T-helper 17 cell (primary cell): ENCODE results near the gene GPC6. TPM values are rescaled to one million over a fixed set of nuclear protein-coding genes. Genes with fewer than 3 reads are reported as not detected.

Source experiments
- ATAC-seq: fragments of 150-1000 bp; cut with Tn5 transposase; 2 replicates; pipeline ENCODE4 v1.10.0; 2021; ENCODE audit warnings: mild to moderate bottlenecking, moderate library complexity
- DNase-seq, 3 donors: peaks; one replicate each; pipeline versions ENCODE4 v3.0.0 to v3.0.0-alpha.2; 2020 to 2021
- H3K9me3 ChIP-seq: one replicate; pipeline ENCODE4 v1.7.0; 2013; ENCODE audit warnings: low read length, mild to moderate bottlenecking; ENCODE audit not compliant: control insufficient read depth, poor library complexity, severe bottlenecking
- H3K27ac Mint-ChIP-seq: one replicate; pipeline ENCODE4 v1.8.0; 2022; ENCODE audit warnings: mild to moderate bottlenecking, moderate library complexity, mixed read lengths
- H3K27me3 Mint-ChIP-seq: one replicate; pipeline ENCODE4 v1.8.0; 2022; ENCODE audit warnings: mixed read lengths
- H3K36me3 Mint-ChIP-seq: one replicate; pipeline ENCODE4 v1.8.0; 2022; ENCODE audit warnings: low read depth, mixed read lengths
- H3K4me1 Mint-ChIP-seq: one replicate; pipeline ENCODE4 v1.8.0; 2022; ENCODE audit warnings: mild to moderate bottlenecking, mixed read lengths
- H3K4me3 Mint-ChIP-seq: one replicate; pipeline ENCODE4 v1.8.0; 2022; ENCODE audit warnings: mild to moderate bottlenecking, moderate library complexity, mixed read lengths
- total RNA-seq, 4 donors: library from RNA in 2 of 4; stranded (reverse) in 2 of 4; gene quantifications; one replicate each; pipeline ENCODE4 v1.2.3 and lab custom pipeline; 2022 to 2026

GPC6 gene
- total RNA-seq, 2 donors from 2014 or later, result not detected

DNA sequence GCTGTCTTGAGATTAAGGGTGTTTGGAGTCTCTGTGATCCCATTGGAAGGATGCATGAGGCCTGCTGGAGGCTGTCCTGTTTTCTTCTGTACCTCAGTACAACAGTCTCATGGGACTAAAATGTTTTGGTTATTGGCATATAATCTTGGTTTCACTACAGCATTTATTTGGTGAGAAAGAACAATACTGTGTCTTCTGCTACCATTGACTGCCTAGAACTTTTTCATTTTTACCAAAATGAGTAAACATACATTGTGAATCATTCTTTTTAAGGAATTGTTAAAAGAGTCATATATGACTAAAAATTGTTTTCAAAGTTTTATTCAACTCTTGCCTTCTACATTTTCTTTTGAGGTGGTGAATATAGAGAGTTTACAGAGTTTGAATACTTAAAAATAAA, 459.8 kb downstream of the GPC6 start:
- no peaks in the 10 kb centered on the region for H3K36me3 Mint-ChIP-seq
- H3K4me1 Mint-ChIP-seq, result no peaks in the 10 kb centered on the region
- H3K9me3 ChIP-seq, result no peaks in the 10 kb centered on the region
- no peak for DNase-seq
- no peak overlapping the region for H3K27ac Mint-ChIP-seq
- no peak overlapping the region for H3K4me3 Mint-ChIP-seq
- no peak for ATAC-seq
- H3K27me3 Mint-ChIP-seq, result no peaks in the 10 kb centered on the region

DNA sequence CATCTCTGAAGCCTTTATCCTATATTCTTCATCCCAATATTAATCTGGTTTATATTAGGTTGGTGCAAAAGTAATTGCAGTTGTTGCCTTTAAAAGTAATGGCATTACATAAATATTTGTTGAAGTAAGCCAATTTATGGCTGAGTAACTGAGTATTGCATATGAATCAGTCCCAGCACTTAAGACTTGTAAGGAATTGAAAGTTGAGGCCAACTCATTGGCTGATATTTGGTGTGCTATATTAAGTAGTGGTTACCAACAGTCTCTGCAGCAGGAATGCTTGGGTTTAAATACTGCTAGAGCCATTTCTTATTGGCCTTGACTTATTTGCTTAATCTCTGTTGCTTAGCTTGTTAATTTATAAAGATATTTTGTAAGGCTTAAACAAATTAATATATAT, 460.7 kb downstream of the GPC6 start:
- Mint-ChIP-seq H3K4me1 (no peaks in the 10 kb centered on the region), H3K27me3 (no peaks in the 10 kb centered on the region), H3K27ac (no peak overlapping the region), H3K4me3 (no peak overlapping the region), H3K36me3 (no peaks in the 10 kb centered on the region)
- no peaks in the 10 kb centered on the region for H3K9me3 ChIP-seq
- no peak for ATAC-seq
- DNase-seq, result no peak

DNA sequence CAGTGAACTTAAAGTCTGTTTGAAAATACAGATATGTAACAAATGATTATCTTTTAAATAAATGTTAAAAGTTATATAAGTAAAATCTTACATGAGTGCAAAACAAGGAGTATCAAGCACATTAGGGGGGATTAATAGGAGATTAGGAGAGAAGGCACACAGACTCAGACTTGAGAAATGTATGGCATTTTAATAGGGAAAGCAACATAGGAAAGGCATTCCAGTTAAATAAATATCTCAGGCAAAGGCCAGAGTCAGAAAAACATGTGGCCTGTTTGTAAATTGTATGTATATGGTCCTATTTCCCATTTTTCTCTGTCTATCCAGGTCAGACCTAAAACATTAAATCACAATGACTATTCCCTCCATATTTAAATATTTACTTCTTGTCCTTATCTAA, 462.7 kb downstream of the GPC6 start:
- Mint-ChIP-seq H3K4me1 (no peaks in the 10 kb centered on the region), H3K36me3 (no peaks in the 10 kb centered on the region), H3K27ac (no peak overlapping the region), H3K27me3 (no peaks in the 10 kb centered on the region), H3K4me3 (no peak overlapping the region)
- DNase-seq, result no peak
- no peaks in the 10 kb centered on the region for H3K9me3 ChIP-seq
- ATAC-seq, result no peak

DNA sequence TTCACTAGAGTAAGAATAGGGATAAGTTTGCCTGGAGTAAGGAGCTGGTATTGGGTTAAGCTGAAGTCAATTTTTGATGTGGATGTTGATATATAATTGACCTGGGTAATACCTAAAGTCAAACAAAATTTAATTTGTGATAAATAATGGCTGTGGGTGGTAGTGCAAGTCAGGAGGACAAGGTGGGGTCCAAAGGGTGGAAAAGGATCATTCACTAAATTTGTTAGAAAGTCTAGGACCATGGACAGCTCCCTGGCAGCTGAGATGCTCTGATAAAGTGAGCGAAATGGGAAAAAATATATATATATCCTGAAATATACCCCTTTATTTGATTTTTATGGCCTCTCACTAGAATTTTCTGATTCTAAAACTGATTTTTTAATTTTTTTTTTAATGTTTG, 463.5 kb downstream of the GPC6 start:
- ATAC-seq, result no peak

DNA sequence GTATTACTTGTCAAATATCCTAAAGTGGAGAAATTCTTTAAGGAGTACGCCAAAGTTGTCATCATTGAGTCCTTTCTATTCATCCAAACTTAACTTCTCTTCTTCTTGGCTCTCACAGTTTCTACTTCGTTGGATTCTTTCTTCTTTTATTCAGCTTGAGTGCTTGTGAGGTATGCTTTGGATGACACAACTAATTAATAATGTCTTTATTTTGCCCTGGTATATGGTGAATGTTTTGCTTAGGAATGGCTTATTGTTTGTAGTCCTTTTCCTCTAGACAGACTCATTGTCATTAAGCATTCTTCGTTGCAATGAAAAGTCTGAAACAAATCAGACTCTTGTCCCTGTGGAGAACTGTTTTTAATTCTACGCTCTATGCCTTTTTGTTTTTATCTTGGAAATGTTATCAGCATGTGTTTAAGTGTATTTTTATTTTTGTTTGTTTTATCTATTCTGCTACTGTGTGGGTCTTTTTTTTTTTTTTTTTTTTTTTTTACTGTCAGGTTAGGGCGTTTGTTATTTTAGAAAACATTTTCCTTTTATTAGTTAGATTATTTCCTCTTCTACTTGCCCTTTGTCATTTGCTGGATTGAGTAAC, 471.5 kb downstream of the GPC6 start:
- H3K36me3 Mint-ChIP-seq, result no peaks in the 10 kb centered on the region
- H3K27me3 Mint-ChIP-seq, result no peaks in the 10 kb centered on the region
- ATAC-seq, result no peak
- no peak for DNase-seq
- no peak overlapping the region for H3K27ac Mint-ChIP-seq
- no peaks in the 10 kb centered on the region for H3K4me1 Mint-ChIP-seq
- H3K9me3 ChIP-seq, result no peaks in the 10 kb centered on the region
- no peak overlapping the region for H3K4me3 Mint-ChIP-seq

More for the DNA sequence above, 463.5 kb downstream of the GPC6 start:
- Mint-ChIP-seq H3K36me3 (no peaks in the 10 kb centered on the region), H3K4me3 (no peak overlapping the region), H3K27ac (no peak overlapping the region), H3K27me3 (no peaks in the 10 kb centered on the region), H3K4me1 (no peaks in the 10 kb centered on the region)
- DNase-seq, result no peak
- no peaks in the 10 kb centered on the region for H3K9me3 ChIP-seq

DNA sequence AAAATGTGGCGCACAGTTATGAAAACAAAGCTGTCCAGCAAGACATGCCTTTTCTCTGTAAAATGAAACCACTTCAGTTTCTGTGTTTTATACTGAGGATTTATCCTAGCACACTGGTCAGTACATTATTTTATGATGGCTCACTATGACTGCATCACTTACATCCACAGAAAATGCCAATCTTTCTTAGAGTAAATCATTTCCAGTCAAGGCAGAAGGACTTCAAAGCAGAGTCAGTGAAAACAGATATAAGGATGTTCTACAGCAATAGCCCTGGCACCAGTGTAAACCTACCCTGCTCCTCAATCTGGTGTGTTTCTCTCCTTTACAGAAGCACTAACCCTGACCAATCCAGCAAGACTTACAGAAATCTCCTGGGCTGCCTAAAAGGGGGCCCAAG, 473.5 kb downstream of the GPC6 start:
- no peak for ATAC-seq
- H3K4me1 Mint-ChIP-seq, result no peaks in the 10 kb centered on the region
- no peak overlapping the region for H3K27ac Mint-ChIP-seq
- no peaks in the 10 kb centered on the region for H3K27me3 Mint-ChIP-seq
- H3K4me3 Mint-ChIP-seq, result no peak overlapping the region
- H3K9me3 ChIP-seq, result no peaks in the 10 kb centered on the region
- no peaks in the 10 kb centered on the region for H3K36me3 Mint-ChIP-seq
- DNase-seq, result no peak

DNA sequence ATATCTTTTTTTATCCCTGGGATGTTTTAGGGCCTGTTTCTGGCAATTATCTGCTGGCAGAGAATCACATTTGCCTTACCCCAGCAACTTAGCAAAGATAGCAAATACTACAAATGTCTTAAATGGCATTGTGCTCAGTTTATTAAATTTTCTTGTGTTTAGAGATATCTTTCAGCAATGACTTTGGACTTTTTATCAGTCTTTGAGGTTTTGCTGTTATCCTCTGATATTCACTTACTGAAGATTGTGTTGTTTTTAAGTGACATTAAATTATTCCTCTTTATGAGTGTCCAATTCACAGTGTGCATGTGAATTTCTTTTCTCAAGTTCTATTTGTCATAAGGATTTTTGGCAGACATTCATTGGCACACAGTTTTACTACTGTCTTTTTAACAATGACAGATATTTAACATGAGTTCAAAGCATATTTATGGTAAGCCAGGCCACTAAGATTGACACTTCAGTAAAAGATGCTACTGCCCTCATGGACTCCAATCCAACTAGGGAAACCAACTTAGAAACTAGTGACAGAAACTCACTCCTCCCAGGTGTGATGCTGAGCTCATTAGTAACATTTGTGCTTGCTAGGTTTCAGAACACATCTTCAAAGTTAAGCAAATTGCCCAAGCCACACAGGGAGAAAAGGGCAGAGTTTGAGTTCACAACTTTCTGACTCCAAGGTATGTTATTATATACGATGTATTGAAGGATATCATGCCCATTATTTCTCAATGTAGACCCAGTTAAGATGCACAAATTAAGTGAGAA, 481.9 kb downstream of the GPC6 start:
- H3K27ac Mint-ChIP-seq, result no peak overlapping the region
- no peaks in the 10 kb centered on the region for H3K36me3 Mint-ChIP-seq
- no peaks in the 10 kb centered on the region for H3K9me3 ChIP-seq
- no peak for ATAC-seq
- no peaks in the 10 kb centered on the region for H3K27me3 Mint-ChIP-seq
- H3K4me3 Mint-ChIP-seq, result no peak overlapping the region
- no peak for DNase-seq
- no peaks in the 10 kb centered on the region for H3K4me1 Mint-ChIP-seq

DNA sequence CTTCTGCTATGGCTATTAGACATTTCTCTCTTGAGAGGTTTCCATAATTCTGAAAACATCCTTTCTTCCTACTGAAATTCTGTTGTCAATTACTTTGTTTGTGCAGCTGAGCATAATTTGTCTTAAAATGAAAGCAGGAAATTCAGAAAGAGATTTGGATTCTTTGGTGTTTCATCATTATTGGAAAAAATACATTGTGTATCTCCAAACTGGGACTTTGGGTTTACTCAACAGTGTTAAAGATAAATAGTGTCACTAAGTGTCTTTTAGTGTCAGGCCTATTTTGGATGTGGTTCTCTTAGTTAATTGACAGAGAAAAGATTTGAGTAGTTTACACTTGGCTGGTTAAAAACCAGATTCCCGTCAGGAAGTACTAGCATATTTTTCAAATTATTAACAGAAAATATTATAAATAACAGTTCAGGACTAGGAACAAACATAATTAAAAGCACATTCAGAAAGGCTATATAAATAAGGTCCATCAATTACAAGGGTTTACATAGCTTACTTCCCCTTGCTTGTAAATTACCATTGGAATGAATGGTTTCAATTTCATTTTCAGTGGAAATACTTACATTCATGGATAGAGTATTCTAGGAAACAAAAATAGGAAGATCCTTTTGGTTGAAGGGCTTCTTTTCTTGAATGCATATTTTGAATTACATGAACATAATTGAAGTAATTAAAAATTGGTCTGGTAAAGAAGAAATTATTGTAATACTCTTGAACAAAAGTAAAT, 483.1 kb downstream of the GPC6 start:
- no peaks in the 10 kb centered on the region for H3K27me3 Mint-ChIP-seq
- no peak overlapping the region for H3K4me3 Mint-ChIP-seq

DNA sequence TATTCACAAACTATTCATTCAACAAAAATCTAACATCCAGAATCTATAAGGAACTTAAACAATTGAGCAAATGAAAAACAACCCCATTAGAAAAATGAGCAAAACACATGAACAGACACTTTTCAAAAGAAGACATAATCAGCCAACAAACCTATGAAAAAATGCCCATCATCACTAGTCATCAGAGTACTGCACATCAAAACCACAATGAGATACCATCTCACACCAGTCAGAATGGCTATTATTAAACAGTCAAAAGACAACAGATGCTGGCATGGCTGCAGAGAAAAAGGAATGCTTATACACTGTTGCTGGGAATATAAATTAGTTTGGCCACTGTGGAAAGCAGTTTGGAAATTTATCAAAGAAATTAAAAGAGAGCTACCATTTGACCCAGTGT, 487.6 kb downstream of the GPC6 start:
- Mint-ChIP-seq H3K27me3 (no peaks in the 10 kb centered on the region), H3K4me3 (no peak overlapping the region), H3K36me3 (no peaks in the 10 kb centered on the region), H3K4me1 (no peaks in the 10 kb centered on the region), H3K27ac (no peak overlapping the region)
- no peak for ATAC-seq
- no peak for DNase-seq
- H3K9me3 ChIP-seq, result no peaks in the 10 kb centered on the region

More for the DNA sequence above, 483.1 kb downstream of the GPC6 start:
- no peak for DNase-seq
- no peaks in the 10 kb centered on the region for H3K9me3 ChIP-seq
- no peaks in the 10 kb centered on the region for H3K36me3 Mint-ChIP-seq
- H3K27ac Mint-ChIP-seq, result no peak overlapping the region
- ATAC-seq, result no peak
- H3K4me1 Mint-ChIP-seq, result no peaks in the 10 kb centered on the region

DNA sequence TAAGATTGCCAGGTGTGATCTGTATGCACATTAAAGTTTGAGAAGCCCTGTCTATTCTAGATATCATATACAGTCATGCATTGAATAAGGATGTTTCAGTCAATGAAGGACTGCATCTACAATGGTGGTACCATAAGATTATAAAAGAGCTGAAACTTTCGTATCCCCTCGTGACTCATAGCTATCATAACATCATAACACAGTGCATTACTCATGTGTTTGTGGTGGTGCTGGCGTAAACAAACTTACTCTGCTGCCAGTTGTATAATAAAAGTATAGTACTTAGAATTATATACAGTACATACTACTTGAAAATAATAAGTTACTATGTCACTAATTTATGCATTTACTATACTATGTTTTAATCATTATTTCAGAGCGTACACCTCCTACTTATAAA, 489.3 kb downstream of the GPC6 start:
- no peak for ATAC-seq
- no peak overlapping the region for H3K4me3 Mint-ChIP-seq

DNA sequence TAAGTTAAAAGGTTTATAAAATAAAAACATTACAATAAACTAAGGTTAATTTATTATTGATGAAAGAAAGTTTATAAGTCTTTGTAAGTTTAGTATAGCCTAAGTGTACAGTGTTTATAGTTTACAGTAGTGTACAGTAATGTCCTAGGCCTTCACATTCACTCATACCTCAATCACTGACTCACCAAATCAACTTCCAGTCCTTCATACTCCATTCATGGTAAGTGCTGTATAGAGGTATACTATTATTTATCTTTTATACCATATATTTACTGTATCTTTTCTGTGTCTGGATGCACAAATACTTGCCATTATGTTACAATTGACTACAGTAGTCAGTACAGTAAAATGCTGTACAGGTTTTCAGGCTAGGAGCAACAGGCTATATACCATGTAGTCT, 490.0 kb downstream of the GPC6 start:
- no peaks in the 10 kb centered on the region for H3K9me3 ChIP-seq
- Mint-ChIP-seq H3K27me3 (no peaks in the 10 kb centered on the region), H3K27ac (no peak overlapping the region), H3K4me1 (no peaks in the 10 kb centered on the region), H3K36me3 (no peaks in the 10 kb centered on the region), H3K4me3 (no peak overlapping the region)
- DNase-seq, result no peak
- no peak for ATAC-seq

More for the DNA sequence above, 489.3 kb downstream of the GPC6 start:
- H3K27me3 Mint-ChIP-seq, result no peaks in the 10 kb centered on the region
- H3K4me1 Mint-ChIP-seq, result no peaks in the 10 kb centered on the region
- no peaks in the 10 kb centered on the region for H3K9me3 ChIP-seq
- no peak overlapping the region for H3K27ac Mint-ChIP-seq
- DNase-seq, result no peak
- H3K36me3 Mint-ChIP-seq, result no peaks in the 10 kb centered on the region

DNA sequence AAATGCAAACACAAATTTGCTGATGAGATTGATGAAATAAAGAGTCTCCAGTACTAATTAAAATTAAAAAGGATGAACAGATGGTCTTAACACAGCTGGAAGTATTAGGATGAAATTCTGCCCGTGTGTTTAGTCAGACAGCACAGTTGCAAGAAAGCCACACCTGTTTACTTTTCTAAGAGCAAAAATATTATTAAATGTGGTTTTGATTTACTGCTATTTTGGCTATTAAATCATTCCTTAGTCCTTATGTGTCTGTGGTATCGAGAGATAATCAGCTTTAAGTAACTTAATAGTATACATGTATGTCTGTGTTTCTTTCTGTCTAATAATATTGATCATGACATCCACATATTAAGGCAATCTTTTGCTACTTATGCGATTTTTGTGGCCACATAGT, 494.9 kb downstream of the GPC6 start:
- Mint-ChIP-seq H3K27me3 (peaks cover 5% of the 10 kb centered on the region), H3K4me1 (no peaks in the 10 kb centered on the region), H3K4me3 (no peak overlapping the region)

DNA sequence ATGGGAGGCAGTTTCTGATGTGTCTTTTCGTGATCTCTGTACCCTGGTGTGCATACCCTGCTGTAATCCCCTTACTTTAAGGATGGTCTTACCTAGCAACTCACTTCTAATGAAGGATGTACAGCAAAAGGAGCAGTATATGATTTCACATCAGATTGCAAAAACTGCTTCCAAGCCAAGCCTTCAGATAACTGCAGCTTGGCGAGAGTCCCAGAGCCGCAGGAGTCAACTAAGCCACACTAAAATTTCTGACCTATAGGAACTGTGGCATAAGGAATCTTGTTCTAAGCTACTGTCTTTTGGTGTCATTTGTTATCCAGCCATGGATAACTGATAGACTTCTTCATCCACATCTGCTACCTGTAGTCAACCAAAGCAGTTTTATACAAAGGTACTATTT, 496.7 kb downstream of the GPC6 start:
- ATAC-seq (no peak), DNase-seq (no peak)
- Mint-ChIP-seq H3K27ac (no peak overlapping the region), H3K4me3 (no peak overlapping the region), H3K27me3 (peaks cover 5% of the 10 kb centered on the region), H3K4me1 (peaks cover 6% of the 10 kb centered on the region), H3K36me3 (no peaks in the 10 kb centered on the region)
- H3K9me3 ChIP-seq, result no peaks in the 10 kb centered on the region

More for the DNA sequence above, 494.9 kb downstream of the GPC6 start:
- ATAC-seq, result no peak
- Mint-ChIP-seq H3K36me3 (no peaks in the 10 kb centered on the region), H3K27ac (no peak overlapping the region)
- no peaks in the 10 kb centered on the region for H3K9me3 ChIP-seq
- no peak for DNase-seq
